ENCODE data around the gene RFPL2. TPM values are rescaled to one million over a fixed set of nuclear protein-coding genes. Genes with fewer than 3 reads are reported as not detected.

The RFPL2 gene
- total RNA-seq, 3 donors from 2014 or later, result not detected

GRCh38 chr22:32226326-32227104, 21.6 kb upstream of the RFPL2 start:
- TF ChIP-seq CTCF (IDR thresholded peaks at IDR 0.05), result no peak
- H3K4me1 ChIP-seq (ENCODE audit: low read depth), result no peaks in the 10 kb centered on the region
- no peaks in the 10 kb centered on the region for H3K9me3 ChIP-seq
- no peaks in the 10 kb centered on the region for H3K36me3 ChIP-seq (ENCODE audit: low read depth)
- DNase-seq, result no peak
- intact Hi-C loops (cut with DNase I, micrococcal nuclease), result no loop called here
- no peak for ATAC-seq
- no peak overlapping the region for H3K4me3 ChIP-seq

GRCh38 chr22:32222991-32223390, 18.1 kb upstream of the RFPL2 start:
- intact Hi-C loops (cut with DNase I, micrococcal nuclease), result no loop called here
- no peak for TF ChIP-seq CTCF (IDR thresholded peaks at IDR 0.05)
- DNase-seq (no peak), ATAC-seq (no peak)
- no peak overlapping the region for H3K4me3 ChIP-seq
- no peaks in the 10 kb centered on the region for H3K9me3 ChIP-seq
- no peaks in the 10 kb centered on the region for H3K36me3 ChIP-seq (ENCODE audit: low read depth)
- H3K4me1 ChIP-seq (ENCODE audit: low read depth), result no peaks in the 10 kb centered on the region

GRCh38 chr22:32219026-32219425, 14.2 kb upstream of the RFPL2 start:
- no peak for ATAC-seq
- H3K4me1 ChIP-seq (ENCODE audit: low read depth), result no peaks in the 10 kb centered on the region
- H3K36me3 ChIP-seq (ENCODE audit: low read depth), result no peaks in the 10 kb centered on the region
- no peak overlapping the region for H3K4me3 ChIP-seq
- TF ChIP-seq CTCF (IDR thresholded peaks at IDR 0.05), result no peak
- intact Hi-C loops (cut with DNase I, micrococcal nuclease), result no loop called here
- no peak for DNase-seq
- H3K9me3 ChIP-seq, result no peaks in the 10 kb centered on the region

DNA sequence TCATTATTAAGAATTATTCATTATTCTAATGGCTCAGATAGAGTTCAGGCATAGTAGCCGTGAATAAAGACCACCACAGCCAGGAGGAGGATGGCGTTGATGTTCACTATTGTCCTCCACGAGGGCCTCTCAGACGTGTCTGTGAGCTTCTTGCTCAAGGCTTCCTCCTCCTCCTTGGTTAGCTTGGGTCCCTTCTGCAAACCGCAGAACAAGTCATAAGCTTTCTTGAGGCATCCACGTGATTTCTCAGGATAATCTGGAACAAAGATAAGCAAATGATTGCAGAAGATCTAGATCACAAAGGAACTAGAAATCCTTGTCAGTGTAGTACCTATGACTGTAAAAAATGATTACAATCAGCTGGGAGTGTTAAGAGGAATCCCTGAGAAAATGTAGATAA, 13.6 kb upstream of the RFPL2 start:
- TF ChIP-seq CTCF (IDR thresholded peaks at IDR 0.05), result no peak
- no peak for ATAC-seq
- Histone ChIP-seq H3K4me3 (no peak overlapping the region), H3K4me1 (ENCODE audit: low read depth) (no peaks in the 10 kb centered on the region), H3K9me3 (no peaks in the 10 kb centered on the region), H3K36me3 (ENCODE audit: low read depth) (no peaks in the 10 kb centered on the region)
- intact Hi-C loops (cut with DNase I, micrococcal nuclease), result no loop called here
- no peak for DNase-seq

DNA sequence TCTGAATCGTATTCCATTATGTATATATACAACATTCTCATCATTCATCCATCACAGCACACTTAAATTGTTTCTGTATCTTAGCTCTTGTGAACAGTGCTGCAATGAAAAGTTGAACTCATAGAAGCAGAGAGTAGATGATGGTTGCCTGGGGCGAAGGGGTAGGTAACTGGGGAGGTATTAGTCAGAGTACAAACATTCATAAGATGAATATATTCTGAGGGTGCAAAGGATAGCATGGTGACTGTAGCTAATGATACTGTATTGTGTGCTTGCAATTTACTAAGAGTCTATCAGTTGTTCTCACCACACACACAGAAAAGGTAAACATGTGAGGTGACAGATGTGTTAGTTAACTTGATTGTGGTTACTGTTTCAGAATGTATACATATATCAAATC, 12.6 kb upstream of the RFPL2 start:
- no peak for TF ChIP-seq CTCF (IDR thresholded peaks at IDR 0.05)
- DNase-seq (no peak), ATAC-seq (no peak)
- intact Hi-C loops (cut with DNase I, micrococcal nuclease), result no loop called here
- H3K4me3 ChIP-seq, result no peak overlapping the region
- no peaks in the 10 kb centered on the region for H3K36me3 ChIP-seq (ENCODE audit: low read depth)
- H3K4me1 ChIP-seq (ENCODE audit: low read depth), result no peaks in the 10 kb centered on the region
- no peaks in the 10 kb centered on the region for H3K9me3 ChIP-seq

Measured in mucosa of descending colon (tissue), 3 donors.